Measurements from ENCODE around the gene MTA1.

DNA sequence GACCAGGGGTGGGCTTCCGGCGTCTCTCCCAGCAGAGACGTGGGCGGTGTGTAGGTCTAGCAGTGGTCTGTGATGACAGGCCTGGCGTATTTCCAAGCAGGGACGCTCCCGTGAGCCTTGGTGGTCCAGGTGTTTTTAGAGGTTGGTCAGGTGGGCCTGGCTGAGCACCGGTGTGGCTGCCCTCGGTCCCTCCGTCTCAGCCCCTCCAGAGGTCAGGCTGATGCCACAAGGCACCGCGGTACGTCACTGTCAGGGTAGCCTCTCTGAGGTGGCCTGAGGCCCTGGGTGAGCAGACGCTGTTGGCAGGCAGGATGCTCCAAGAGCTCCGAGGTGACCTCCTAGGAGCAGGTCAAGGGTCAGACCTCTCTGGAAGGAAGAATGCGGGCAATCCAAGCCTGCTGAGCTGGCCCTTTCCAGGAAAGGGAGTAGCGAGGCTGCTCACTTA lies 13.6 kb downstream of the MTA1 start:
- TF ChIP-seq, protein P1, sequence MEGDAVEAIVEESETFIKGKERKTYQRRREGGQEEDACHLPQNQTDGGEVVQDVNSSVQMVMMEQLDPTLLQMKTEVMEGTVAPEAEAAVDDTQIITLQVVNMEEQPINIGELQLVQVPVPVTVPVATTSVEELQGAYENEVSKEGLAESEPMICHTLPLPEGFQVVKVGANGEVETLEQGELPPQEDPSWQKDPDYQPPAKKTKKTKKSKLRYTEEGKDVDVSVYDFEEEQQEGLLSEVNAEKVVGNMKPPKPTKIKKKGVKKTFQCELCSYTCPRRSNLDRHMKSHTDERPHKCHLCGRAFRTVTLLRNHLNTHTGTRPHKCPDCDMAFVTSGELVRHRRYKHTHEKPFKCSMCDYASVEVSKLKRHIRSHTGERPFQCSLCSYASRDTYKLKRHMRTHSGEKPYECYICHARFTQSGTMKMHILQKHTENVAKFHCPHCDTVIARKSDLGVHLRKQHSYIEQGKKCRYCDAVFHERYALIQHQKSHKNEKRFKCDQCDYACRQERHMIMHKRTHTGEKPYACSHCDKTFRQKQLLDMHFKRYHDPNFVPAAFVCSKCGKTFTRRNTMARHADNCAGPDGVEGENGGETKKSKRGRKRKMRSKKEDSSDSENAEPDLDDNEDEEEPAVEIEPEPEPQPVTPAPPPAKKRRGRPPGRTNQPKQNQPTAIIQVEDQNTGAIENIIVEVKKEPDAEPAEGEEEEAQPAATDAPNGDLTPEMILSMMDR (IDR thresholded peaks at IDR 0.05), result no peak
- TF ChIP-seq POLR2A (IDR thresholded peaks at IDR 0.05), result no peak
- no peak for TF ChIP-seq EP300 (IDR thresholded peaks at IDR 0.05)
